HG03159 (cell line): Measurements from ENCODE around the gene SARS1.
A peak's percentile ranks its signal among the peaks of the same experiment; 100 is the strongest.

ENCODE experiments used
- ATAC-seq: cut with Tn5 transposase; IDR thresholded peaks from one replicate; pipeline ENCODE4 v1.9.1; 2021; ENCODE audit warnings: mild to moderate bottlenecking, moderate library complexity; ENCODE audit not compliant: unreplicated experiment

SARS1 gene

GRCh38 chr1:109259674-109260557, 46.2 kb downstream of the SARS1 start:
- no peak for ATAC-seq

GRCh38 chr1:109261006-109261405, 47.3 kb downstream of the SARS1 start:
- ATAC-seq: no peak

GRCh38 chr1:109261578-109261977, 47.9 kb downstream of the SARS1 start:
- ATAC-seq: no peak

GRCh38 chr1:109262231-109263055, 48.7 kb downstream of the SARS1 start:
- ATAC-seq: no peak

GRCh38 chr1:109263234-109263596, 49.5 kb downstream of the SARS1 start:
- ATAC-seq: no peak

GRCh38 chr1:109263597-109264378, 50.1 kb downstream of the SARS1 start:
- peak; percentile 74 for ATAC-seq

- no peak for ATAC-seq
Observed at GRCh38 chr1:109264379-109264755, 50.6 kb downstream of the SARS1 start.

GRCh38 chr1:109265016-109265415, 51.3 kb downstream of the SARS1 start:
- ATAC-seq: no peak

- no peak for ATAC-seq
Observed at GRCh38 chr1:109265741-109266330, 52.1 kb downstream of the SARS1 start.

- ATAC-seq: no peak
Observed at GRCh38 chr1:109266965-109267364, 53.2 kb downstream of the SARS1 start.

GRCh38 chr1:109267743-109268300, 54.1 kb downstream of the SARS1 start:
- ATAC-seq: no peak

- ATAC-seq: no peak
Observed at GRCh38 chr1:109268431-109269211, 54.9 kb downstream of the SARS1 start.

- ATAC-seq: no peak
Observed at GRCh38 chr1:109269212-109269980, 55.7 kb downstream of the SARS1 start.

- ATAC-seq: no peak
Observed at GRCh38 chr1:109269981-109270622, 56.4 kb downstream of the SARS1 start.

- ATAC-seq: no peak
Observed at GRCh38 chr1:109270623-109271317, 57.1 kb downstream of the SARS1 start.

GRCh38 chr1:109271458-109271857, 57.7 kb downstream of the SARS1 start:
- no peak for ATAC-seq

- ATAC-seq: no peak
Observed at GRCh38 chr1:109272021-109272799, 58.5 kb downstream of the SARS1 start.
